ENCODE data around the gene TMEM88.

TMEM88 gene

DNA sequence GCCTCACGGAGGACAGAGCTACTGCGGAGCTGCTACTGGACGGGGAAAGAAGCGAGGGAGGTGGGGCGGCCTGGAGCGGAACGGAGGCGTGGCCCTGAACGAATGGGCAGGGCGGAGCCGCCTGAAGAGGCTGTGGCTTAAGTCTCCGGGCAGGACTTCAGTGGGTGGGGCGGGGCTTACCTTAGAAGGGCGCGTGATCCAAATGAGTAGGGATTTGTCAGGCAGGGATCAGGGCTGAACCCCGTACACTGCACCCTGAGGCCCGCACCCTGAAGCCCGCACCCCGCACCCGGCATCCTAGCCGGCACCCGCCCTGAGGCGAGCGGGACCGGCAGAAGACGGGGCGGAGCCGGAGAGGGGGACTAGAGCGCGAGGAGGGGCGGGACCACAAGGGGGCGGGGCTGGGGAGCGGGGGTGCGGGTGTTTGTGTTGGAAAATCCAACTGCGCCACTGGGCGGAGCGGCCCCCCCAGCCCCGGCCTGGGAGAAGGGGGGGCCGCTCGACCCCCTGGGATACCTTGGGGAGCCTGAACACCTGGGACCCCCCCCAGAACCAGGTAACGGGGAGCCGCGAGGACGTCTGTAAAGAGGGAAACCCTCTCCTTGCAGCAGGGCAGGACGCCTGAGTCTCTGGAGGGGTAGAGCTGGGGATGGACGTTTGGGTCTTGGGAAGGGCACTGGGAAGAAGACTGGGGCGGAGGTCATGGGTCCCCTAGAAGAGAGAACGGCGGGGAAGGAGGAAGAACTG lies 20.9 kb upstream of the TMEM88 start, which contains the start of gene KDM6B:
Gene KDM6B (plus strand): TSS at position 423 of the 747 bp plus-strand sequence. CDS start 11,338 bp downstream, outside the sequence.
- peaks cover 15 to 32% of the 10 kb centered on the region in 2 donors for H3K4me1 ChIP-seq (ENCODE audit: control insufficient read depth in 1 of 2, insufficient read depth in 2 of 2, low read length in 2 of 2)
- peaks cover 0 to 8% of the 10 kb centered on the region in 2 donors for H3K36me3 ChIP-seq (ENCODE audit: control insufficient read depth in 1 of 2, insufficient read depth in 2 of 2, low read length in 2 of 2)
- peak within 1 kb of the TSS; percentile 98 for H3K27ac ChIP-seq (ENCODE audit: low read length)
- no peaks in the 10 kb centered on the region for H3K27me3 ChIP-seq (ENCODE audit: low read depth, low read length)
- H3K4me3 ChIP-seq (ENCODE audit: low read depth in 1 of 2, low read length in 2 of 2): peak within 1 kb of the TSS; percentile 83 to 91
- H3K9me3 ChIP-seq (ENCODE audit: control insufficient read depth in 1 of 2, low read length in 2 of 2): no peaks in the 10 kb centered on the region

DNA sequence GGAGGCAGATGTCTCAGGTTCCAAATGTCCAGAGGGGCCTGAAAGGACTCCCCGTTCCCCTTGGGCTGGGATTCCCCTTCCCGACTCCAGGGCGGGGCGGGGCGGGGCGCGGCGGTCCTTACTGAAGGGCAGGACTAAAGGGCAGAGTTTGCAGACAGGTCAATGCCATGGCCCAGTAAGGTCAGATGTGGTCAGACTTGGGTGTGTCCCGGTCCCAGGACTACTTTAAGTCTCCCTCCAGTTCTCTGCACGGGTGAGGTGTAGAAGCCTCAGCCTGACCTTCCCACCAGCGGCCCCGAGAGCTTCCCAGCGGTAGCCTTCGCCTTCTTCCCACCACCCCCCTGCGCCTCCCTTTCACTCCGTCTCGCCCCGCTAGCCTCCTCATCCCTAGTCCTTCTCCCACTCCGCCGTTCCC lies 20.3 kb upstream of the TMEM88 start:
- Histone ChIP-seq H3K4me1 (ENCODE audit: control insufficient read depth in 1 of 2, insufficient read depth in 2 of 2, low read length in 2 of 2) (peaks cover 21 to 37% of the 10 kb centered on the region in 2 donors), H3K9me3 (ENCODE audit: control insufficient read depth in 1 of 2, low read length in 2 of 2) (no peaks in the 10 kb centered on the region), H3K27me3 (ENCODE audit: low read depth, low read length) (no peaks in the 10 kb centered on the region), H3K36me3 (ENCODE audit: control insufficient read depth in 1 of 2, insufficient read depth in 2 of 2, low read length in 2 of 2) (peaks cover 0 to 8% of the 10 kb centered on the region in 2 donors), H3K4me3 (ENCODE audit: low read depth in 1 of 2, low read length in 2 of 2) (peak overlapping the region; percentile 83 to 91), H3K27ac (ENCODE audit: low read length) (peak overlapping the region; percentile 98)

DNA sequence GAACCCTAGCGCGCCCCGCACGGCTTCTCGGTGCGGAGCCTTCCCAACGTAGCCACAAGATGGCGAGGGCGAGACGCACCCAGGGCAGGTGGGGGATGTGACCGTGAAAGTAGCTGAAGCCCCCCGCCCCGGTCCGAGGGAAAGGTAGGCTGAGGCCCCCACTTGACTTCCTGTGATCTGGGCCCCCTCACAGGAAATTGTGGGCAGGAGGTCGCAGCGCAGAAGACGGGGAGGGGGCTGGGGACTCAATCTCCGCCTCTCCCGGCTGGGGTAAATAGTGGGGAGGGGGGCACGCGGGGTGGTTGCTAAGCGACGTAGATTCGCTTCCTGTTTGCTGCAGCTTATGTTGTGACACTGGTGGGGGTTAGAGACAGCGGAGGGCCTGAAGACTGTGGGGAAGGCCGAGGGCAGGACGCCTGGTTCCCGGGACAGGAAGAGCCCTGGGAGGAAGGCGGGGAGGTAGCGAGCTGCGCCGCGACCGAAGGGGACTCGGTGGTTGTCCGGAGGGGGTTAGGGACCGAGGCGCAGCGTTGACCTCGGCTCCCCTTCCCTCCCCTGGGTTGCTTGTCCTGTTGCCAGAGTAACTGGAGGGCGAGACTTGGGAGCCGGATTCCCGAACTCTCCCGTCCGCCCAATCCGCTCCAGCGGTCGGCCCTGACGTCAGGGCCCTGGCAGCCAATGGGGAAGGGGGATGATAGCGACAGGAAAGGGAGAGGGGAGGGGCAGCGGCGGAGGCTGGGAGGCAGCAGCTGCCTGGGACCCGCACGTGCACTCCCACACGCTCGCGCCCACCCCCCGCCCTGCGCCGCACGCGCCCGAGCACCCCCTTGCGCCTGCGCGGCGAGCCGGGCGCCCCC lies 19.7 kb upstream of the TMEM88 start:
- Histone ChIP-seq H3K27ac (ENCODE audit: low read length) (peak overlapping the region; percentile 98), H3K4me1 (ENCODE audit: control insufficient read depth in 1 of 2, insufficient read depth in 2 of 2, low read length in 2 of 2) (peaks cover 28 to 42% of the 10 kb centered on the region in 2 donors), H3K9me3 (ENCODE audit: control insufficient read depth in 1 of 2, low read length in 2 of 2) (no peaks in the 10 kb centered on the region), H3K27me3 (ENCODE audit: low read depth, low read length) (no peaks in the 10 kb centered on the region), H3K4me3 (ENCODE audit: low read depth in 1 of 2, low read length in 2 of 2) (peak overlapping the region; percentile 83 to 91), H3K36me3 (ENCODE audit: control insufficient read depth in 1 of 2, insufficient read depth in 2 of 2, low read length in 2 of 2) (peaks cover 0 to 8% of the 10 kb centered on the region in 2 donors)

DNA sequence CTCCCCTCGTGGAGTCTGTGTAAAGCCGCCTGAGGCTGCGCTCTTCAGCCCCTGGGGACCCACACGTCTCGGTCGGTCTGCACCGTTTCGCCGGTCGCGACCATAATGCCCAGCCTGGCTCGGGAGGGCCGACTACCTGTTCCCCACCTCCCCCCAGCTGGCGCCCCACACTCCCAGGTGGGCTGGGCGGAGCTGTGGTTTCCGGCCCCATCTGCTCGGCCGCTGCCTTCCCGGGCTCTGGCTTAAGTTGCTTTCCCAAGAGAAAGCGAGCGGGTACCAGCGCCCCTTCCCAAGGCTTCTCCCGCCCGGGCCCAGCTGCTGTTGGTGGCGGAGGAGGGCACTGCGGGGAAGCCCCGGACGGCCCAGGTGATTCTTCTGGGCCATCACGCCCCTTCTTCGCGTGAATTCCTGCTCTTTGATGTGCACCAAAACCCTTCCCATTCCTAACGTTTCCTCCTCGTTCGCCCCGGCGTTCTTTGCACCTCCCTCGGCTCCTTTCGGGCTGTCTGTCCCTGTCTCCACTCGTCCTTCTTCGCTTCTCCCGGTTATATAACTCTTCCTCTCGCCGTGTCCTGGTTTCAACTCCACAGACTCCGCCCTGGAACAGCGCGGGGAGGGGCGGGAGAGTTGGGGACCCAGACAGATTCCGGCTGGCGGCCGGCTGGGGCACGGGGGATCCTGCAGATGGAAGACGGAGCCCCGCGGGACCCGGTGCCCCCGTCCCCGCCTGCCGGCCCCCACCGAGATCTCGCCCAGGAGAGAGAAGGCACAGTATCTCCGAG lies 18.9 kb upstream of the TMEM88 start:
- no peaks in the 10 kb centered on the region for H3K27me3 ChIP-seq (ENCODE audit: low read depth, low read length)
- peaks cover 0 to 8% of the 10 kb centered on the region in 2 donors for H3K36me3 ChIP-seq (ENCODE audit: control insufficient read depth in 1 of 2, insufficient read depth in 2 of 2, low read length in 2 of 2)
- peak overlapping the region; percentile 80 to 91 for H3K4me3 ChIP-seq (ENCODE audit: low read depth in 1 of 2, low read length in 2 of 2)
- no peaks in the 10 kb centered on the region for H3K9me3 ChIP-seq (ENCODE audit: control insufficient read depth in 1 of 2, low read length in 2 of 2)
- H3K4me1 ChIP-seq (ENCODE audit: control insufficient read depth in 1 of 2, insufficient read depth in 2 of 2, low read length in 2 of 2): peaks cover 35 to 50% of the 10 kb centered on the region in 2 donors
- peak overlapping the region; percentile 96 for H3K27ac ChIP-seq (ENCODE audit: low read length)

DNA sequence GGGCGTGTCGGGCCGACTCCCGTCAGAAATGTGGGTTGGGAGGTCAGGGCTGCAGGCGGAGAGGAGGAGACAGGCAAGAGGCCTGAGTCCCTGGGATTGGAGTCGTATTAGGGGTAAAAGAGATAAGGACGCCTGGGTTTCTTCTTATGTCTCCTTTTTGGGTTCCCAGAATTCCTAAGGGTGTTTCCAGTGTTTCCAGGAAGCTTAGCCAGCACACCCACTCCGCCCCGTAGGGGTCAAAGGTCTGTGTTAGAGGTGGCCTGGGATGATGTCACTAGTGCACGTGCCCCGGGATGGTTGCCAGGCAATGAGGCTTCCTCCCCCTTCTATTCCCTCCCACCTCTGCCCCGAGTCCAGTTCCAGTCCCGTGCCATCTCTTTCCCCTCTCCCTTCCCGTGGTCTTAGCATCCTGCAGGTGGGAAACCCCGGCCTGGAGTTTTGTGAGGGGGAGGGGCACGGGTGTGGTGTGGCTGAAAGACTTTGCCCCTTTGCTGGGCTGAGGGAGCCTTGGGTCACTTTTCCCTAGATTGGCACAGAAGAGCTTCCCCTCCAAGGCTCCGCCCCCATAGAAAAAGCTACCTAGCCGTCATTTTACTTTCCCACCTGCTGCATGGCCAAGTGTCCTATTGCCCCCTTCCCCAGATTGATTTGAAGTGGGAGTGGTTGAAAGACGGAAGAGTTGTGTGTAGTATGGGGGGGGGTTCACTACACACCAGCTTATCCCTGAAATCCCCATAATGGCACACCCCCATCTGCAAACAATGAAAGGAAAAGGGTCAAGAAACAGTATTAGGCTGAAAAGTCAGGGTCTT lies 18.1 kb upstream of the TMEM88 start:
- Histone ChIP-seq H3K36me3 (ENCODE audit: control insufficient read depth in 1 of 2, insufficient read depth in 2 of 2, low read length in 2 of 2) (peaks cover 0 to 9% of the 10 kb centered on the region in 2 donors), H3K27me3 (ENCODE audit: low read depth, low read length) (no peaks in the 10 kb centered on the region), H3K4me1 (ENCODE audit: control insufficient read depth in 1 of 2, insufficient read depth in 2 of 2, low read length in 2 of 2) (peaks cover 37 to 54% of the 10 kb centered on the region in 2 donors), H3K4me3 (ENCODE audit: low read depth in 1 of 2, low read length in 2 of 2) (peak overlapping the region; percentile 80 to 91), H3K9me3 (ENCODE audit: control insufficient read depth in 1 of 2, low read length in 2 of 2) (no peaks in the 10 kb centered on the region), H3K27ac (ENCODE audit: low read length) (peak overlapping the region; percentile 96)

DNA sequence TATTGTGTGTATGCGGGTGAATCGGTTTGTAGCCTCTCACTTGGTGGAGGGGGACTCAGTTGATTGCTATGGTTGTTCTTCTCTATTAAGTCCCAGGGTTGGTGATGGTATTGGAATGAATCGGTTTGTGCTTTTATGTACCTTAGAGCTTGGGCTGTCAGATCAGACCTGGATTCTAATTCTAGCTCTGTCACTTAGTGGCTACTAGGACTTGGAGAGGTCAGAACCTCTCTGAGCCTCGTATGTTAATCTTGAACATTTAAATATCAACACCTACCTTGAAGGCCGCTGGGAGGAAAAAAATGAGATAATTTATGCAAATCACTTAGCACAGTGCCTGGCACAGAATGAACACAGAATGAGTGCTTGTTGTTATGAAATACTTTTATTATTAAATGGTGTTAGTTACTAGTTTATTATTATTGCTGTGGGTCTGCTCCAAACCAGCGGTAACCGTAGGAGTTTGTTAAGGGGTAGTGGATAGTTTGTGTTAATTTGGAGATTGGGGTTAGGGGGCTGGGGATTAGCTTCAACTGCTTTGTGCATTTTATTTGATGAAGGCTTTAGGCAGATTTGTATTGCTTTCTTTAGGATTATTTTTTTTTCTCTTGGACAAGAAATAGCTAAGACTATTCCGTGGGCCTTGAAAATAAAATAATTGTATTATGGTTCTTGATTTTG lies 17.3 kb upstream of the TMEM88 start:
- Histone ChIP-seq H3K27me3 (ENCODE audit: low read depth, low read length) (no peaks in the 10 kb centered on the region), H3K9me3 (ENCODE audit: control insufficient read depth in 1 of 2, low read length in 2 of 2) (no peaks in the 10 kb centered on the region), H3K36me3 (ENCODE audit: control insufficient read depth in 1 of 2, insufficient read depth in 2 of 2, low read length in 2 of 2) (peaks cover 0 to 16% of the 10 kb centered on the region in 2 donors), H3K4me1 (ENCODE audit: control insufficient read depth in 1 of 2, insufficient read depth in 2 of 2, low read length in 2 of 2) (peaks cover 37 to 54% of the 10 kb centered on the region in 2 donors), H3K27ac (ENCODE audit: low read length) (peak overlapping the region; percentile 96), H3K4me3 (ENCODE audit: low read depth in 1 of 2, low read length in 2 of 2) (peak overlapping the region; percentile 80 to 91)

DNA sequence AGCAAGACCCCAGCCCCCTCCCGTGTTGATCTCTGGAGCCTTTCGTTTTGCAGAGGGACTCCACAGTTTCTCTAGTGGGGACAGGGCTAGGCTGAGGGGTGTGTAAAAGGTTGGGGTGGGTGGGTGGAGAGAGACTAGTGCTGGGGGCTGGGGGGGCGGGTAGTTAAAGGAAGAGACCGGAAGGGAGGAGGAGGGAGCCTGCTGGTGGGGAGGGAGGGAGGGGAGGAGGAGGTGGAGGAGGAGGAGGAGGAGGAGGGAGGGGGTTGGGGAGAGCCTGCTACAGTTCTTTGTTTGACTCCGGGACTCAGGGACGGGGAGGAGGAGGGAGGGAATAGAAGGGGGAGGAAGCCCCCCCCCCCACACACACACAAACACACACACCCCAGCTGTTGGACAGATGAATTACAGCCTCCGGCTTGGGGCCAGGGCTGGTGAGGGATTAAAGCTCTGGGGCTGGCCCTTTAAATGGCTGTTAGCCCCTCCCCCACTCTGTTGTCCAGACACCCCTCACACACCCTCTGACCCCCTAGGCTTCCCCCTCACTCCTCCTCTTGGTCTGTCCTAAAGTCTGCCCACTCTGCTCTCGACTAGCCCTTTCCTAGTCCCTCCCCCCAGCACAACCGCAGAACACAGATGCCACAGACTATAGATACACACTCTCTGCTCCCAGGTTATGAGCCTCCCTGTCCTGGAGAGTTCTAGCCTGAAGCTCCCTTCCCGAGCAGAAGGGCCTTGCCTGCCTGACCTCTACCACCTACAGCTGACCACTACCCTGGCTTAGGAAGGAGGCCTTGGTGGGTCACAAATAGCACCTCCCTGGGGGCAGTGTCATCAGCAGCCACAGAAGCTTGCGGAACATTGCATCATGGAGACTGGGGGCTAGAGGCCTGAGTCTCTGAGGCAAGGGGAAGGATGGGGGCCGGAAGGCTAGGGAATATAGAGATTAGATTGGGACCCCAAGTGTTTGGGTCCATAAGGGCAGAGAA lies 16.5 kb upstream of the TMEM88 start:
- H3K27me3 ChIP-seq (ENCODE audit: low read depth, low read length): no peaks in the 10 kb centered on the region
- peaks cover 0 to 24% of the 10 kb centered on the region in 2 donors for H3K36me3 ChIP-seq (ENCODE audit: control insufficient read depth in 1 of 2, insufficient read depth in 2 of 2, low read length in 2 of 2)
- H3K4me3 ChIP-seq (ENCODE audit: low read depth in 1 of 2, low read length in 2 of 2): peak overlapping the region; percentile 80 to 91
- peak overlapping the region; percentile 96 for H3K27ac ChIP-seq (ENCODE audit: low read length)
- peaks cover 37 to 49% of the 10 kb centered on the region in 2 donors for H3K4me1 ChIP-seq (ENCODE audit: control insufficient read depth in 1 of 2, insufficient read depth in 2 of 2, low read length in 2 of 2)
- H3K9me3 ChIP-seq (ENCODE audit: control insufficient read depth in 1 of 2, low read length in 2 of 2): no peaks in the 10 kb centered on the region

DNA sequence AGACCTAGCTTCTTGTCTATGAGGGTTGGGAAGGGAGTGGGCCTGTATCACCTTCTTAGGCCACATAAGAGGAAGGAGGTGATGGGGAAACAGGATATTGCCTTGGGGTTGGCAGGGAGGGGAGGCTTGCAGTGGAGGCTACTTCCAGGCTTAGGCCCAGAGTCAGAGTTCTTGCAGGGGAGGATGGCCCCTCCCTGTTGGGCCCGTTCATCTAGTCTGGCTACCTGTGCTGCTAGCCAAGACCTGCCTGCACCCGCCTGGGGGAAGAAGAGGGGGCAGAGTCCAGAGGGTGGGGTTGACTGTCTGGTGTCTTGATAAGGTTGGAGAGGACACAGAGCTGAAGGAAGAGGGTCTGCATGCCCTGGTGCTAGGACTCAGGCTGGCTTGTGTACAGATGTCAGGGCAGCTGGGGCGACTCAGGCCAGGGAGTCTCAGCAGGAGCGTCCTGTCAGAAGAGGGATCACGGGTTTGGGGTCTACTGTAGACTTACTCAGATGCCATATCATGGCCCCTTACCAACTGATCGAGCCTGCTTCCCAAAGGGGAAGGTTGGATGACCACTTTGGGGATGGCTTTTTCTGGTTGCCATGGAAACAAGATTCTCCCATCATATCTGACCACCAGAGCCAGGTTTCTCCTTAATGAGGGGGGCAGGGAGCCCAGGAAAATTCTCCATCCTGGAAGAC lies 15.5 kb upstream of the TMEM88 start:
- peaks cover 37 to 46% of the 10 kb centered on the region in 2 donors for H3K4me1 ChIP-seq (ENCODE audit: control insufficient read depth in 1 of 2, insufficient read depth in 2 of 2, low read length in 2 of 2)
- H3K4me3 ChIP-seq (ENCODE audit: low read depth in 1 of 2, low read length in 2 of 2): peak overlapping the region; percentile 36 to 65

DNA sequence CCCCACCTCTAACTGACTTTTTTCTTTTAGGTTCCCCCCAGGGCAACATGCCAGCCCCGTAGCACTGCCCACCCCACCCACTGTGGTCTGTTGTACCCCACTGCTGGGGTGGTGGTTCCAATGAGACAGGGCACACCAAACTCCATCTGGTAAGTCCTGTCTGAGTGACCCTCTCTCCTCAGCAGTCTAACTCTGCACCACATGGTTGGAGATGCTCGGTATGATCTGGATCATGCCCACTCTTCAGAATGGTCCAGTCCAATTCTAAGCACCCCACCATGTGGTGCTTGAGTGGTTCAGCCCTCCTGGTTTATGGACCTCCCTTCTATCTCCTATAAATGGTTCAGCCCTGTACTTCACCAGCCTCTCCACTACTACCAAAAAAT lies 15.0 kb upstream of the TMEM88 start:
- Histone ChIP-seq H3K9me3 (ENCODE audit: control insufficient read depth in 1 of 2, low read length in 2 of 2) (no peaks in the 10 kb centered on the region), H3K27ac (ENCODE audit: low read length) (no peak overlapping the region), H3K4me3 (ENCODE audit: low read depth in 1 of 2, low read length in 2 of 2) (no peak overlapping the region), H3K36me3 (ENCODE audit: control insufficient read depth in 1 of 2, insufficient read depth in 2 of 2, low read length in 2 of 2) (peaks cover 0 to 35% of the 10 kb centered on the region in 2 donors), H3K27me3 (ENCODE audit: low read depth, low read length) (no peaks in the 10 kb centered on the region), H3K4me1 (ENCODE audit: control insufficient read depth in 1 of 2, insufficient read depth in 2 of 2, low read length in 2 of 2) (peaks cover 37 to 46% of the 10 kb centered on the region in 2 donors)

More for the DNA sequence above, 15.5 kb upstream of the TMEM88 start:
- Histone ChIP-seq H3K9me3 (ENCODE audit: control insufficient read depth in 1 of 2, low read length in 2 of 2) (no peaks in the 10 kb centered on the region), H3K27ac (ENCODE audit: low read length) (peak overlapping the region; percentile 81), H3K27me3 (ENCODE audit: low read depth, low read length) (no peaks in the 10 kb centered on the region), H3K36me3 (ENCODE audit: control insufficient read depth in 1 of 2, insufficient read depth in 2 of 2, low read length in 2 of 2) (peaks cover 0 to 32% of the 10 kb centered on the region in 2 donors)

All from muscle layer of duodenum (tissue), 2 donors.